ENCODE measurements around the gene TNFSF13. TPM values are rescaled to one million over a fixed set of nuclear protein-coding genes. Genes with fewer than 3 reads are reported as not detected.

The TNFSF13 gene
- total RNA-seq, 1 experiment from 2014 or later: 46.4 TPM

DNA sequence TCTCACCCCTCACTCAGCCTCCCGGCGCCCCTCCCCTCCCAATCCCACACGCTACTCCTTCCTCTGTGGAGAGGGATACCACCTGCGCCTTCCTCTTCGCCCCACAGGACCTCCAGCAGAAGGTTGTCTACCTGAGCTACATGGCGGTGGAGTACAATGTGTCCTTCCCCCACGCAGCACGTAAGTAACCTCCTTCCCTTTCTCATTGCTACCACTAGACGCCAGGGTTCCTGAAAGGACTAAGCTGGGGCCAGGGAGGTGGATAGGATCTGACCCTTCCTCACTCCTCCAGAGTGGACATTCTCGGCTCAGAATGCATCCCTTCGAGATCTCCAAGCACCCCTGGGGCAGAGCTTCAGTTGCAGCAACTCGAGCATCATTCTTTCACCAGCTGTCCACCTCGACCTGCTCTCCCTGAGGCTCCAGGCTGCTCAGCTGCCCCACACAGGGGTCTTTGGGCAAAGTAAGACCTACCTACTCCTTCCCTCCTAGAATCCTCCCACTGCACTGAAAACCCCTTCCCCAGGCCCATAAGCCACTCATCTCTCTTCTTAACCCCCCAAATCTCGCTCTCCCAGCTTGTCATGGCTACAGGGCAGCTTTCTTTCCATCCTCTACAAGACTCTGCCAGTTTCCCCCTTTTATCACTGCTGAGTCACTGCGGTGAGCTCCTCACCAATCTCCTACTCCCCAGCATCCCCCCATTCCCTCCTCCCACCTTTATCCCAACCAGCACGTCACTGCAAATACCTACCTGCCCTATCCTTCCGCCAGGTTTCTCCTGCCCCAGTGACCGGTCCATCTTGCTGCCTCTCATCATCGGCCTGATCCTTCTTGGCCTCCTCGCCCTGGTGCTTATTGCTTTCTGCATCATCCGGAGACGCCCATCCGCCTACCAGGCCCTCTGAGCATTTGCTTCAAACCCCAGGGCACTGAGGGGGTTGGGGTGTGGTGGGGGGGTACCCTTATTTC is 22.3 kb downstream of the TNFSF13 start:
- H3F3A ChIP-seq (ENCODE audit: insufficient read depth, low read depth): peaks cover 40% of the 10 kb centered on the region
- peaks cover 44% of the 10 kb centered on the region for H3K4me1 ChIP-seq (replicated peaks; ENCODE audit: insufficient read depth)
- no peaks in the 10 kb centered on the region for H3K9me2 ChIP-seq (ENCODE audit: insufficient read depth)
- TF ChIP-seq EZH2 (IDR thresholded peaks at IDR 0.05; ENCODE audit: low read depth): no peak
- TF ChIP-seq, protein P1, sequence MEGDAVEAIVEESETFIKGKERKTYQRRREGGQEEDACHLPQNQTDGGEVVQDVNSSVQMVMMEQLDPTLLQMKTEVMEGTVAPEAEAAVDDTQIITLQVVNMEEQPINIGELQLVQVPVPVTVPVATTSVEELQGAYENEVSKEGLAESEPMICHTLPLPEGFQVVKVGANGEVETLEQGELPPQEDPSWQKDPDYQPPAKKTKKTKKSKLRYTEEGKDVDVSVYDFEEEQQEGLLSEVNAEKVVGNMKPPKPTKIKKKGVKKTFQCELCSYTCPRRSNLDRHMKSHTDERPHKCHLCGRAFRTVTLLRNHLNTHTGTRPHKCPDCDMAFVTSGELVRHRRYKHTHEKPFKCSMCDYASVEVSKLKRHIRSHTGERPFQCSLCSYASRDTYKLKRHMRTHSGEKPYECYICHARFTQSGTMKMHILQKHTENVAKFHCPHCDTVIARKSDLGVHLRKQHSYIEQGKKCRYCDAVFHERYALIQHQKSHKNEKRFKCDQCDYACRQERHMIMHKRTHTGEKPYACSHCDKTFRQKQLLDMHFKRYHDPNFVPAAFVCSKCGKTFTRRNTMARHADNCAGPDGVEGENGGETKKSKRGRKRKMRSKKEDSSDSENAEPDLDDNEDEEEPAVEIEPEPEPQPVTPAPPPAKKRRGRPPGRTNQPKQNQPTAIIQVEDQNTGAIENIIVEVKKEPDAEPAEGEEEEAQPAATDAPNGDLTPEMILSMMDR (conservative IDR thresholded peaks at IDR 0.05): no peak
- intact Hi-C loops (cut with micrococcal nuclease; ENCODE audit: unreplicated experiment): loop anchor here (10.0 kb wide), 3 partner anchors 274 to 536 kb away; partner anchors contain the start of genes CHD3, CYB5D1, NAA38 and SLC16A11
- ChIA-PET POLR2A (ENCODE audit: unreplicated experiment) (interaction anchor here (0.6 to 0.7 kb wide), 3 partner anchors 46 to 1808 kb away, joined by 3 to 6 read pairs (median 4); no protein-coding TSS in a partner anchor), CTCF (no interaction called here)
- no peak overlapping the region for H3K4me3 ChIP-seq
- no peak for DNase-seq
- H3K36me3 ChIP-seq (ENCODE audit: low read depth): peaks cover 15% of the 10 kb centered on the region
- H3K9me3 ChIP-seq (ENCODE audit: insufficient read depth, low read depth): no peaks in the 10 kb centered on the region
- H3K27ac ChIP-seq: no peak overlapping the region; the same call in 1 of the 2 replicates
- H2AFZ ChIP-seq: no peak overlapping the region
- BruUV-seq (replicated peaks): no TSS peak
- H3K4me2 ChIP-seq: no peak overlapping the region
- peaks cover 31% of the 10 kb centered on the region for H4K20me1 ChIP-seq (ENCODE audit: insufficient read depth)
- peaks cover 37% of the 10 kb centered on the region for H3K79me2 ChIP-seq (ENCODE audit: low read depth)
- no peaks in the 10 kb centered on the region for H3K27me3 ChIP-seq (ENCODE audit: insufficient read depth, low read depth)

DNA sequence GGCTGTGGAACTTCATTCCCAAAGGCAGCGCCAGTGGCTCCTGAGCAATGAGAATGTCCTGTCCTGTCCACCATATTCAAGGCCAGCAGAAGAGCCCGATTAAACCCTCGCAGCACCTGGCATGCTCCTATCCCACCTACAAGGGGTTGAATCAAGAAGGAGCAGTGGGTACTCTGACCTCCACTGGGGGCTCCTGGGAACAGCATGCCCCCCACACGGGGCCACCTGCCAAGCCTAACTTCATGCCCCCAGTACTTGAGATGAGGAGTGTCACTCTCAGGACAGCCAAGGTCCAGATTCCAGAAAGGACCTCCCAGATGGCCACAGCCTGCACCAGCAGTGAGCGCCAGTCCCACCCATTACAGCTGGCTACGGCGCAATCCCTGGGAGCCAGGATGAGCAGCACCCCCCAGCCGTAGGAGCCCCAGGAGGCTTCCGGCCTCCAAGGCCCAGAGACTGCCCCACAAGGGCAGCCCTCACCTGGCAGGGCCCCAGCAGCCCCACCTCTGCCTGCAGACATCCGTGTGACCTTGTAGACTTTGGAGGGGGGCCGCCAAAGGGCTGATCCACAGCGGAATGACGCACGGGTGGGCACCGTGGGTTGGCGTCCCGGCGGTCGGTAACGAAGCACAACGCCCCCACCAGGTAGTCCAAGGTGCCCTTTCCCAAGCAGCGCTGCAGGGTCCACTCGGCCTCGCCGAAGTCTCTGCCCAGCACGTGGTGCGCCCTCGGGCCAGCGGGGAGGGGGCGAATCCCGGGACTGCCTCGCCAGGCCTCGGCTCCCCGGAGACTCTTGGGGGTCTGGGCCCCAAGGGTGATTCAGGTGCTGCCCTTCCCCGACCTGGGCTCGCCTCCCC is 24.1 kb downstream of the TNFSF13 start:
- Histone ChIP-seq H3K27me3 (ENCODE audit: insufficient read depth, low read depth) (no peaks in the 10 kb centered on the region), H3K27ac (0 out of 2 replicates have a peak overlapping the region, but pooled peaks have one; percentile 87), H3K4me3 (peak overlapping the region; percentile 65; the same call in 1 of the 2 replicates), H4K20me1 (ENCODE audit: insufficient read depth) (peaks cover 14% of the 10 kb centered on the region), H3K4me2 (peak overlapping the region; percentile 88), H3F3A (ENCODE audit: insufficient read depth, low read depth) (peaks cover 32% of the 10 kb centered on the region), H2AFZ (no peak overlapping the region), H3K9me2 (ENCODE audit: insufficient read depth) (no peaks in the 10 kb centered on the region), H3K36me3 (ENCODE audit: low read depth) (peaks cover 4% of the 10 kb centered on the region; the same call in 1 of the 2 replicates), H3K4me1 (replicated peaks; ENCODE audit: insufficient read depth) (peaks cover 43% of the 10 kb centered on the region), H3K79me2 (ENCODE audit: low read depth) (peaks cover 35% of the 10 kb centered on the region), H3K9me3 (ENCODE audit: insufficient read depth, low read depth) (no peaks in the 10 kb centered on the region)
- BruUV-seq (replicated peaks): no TSS peak
- ChIA-PET POLR2A (ENCODE audit: unreplicated experiment) (interaction anchor here (0.6 to 1.4 kb wide), 5 partner anchors 105 to 454 kb away, joined by 3 to 14 read pairs (median 7); partner anchors contain the start of gene TP53), CTCF (interaction anchor here (0.9 kb wide), 1 partner anchor 105 kb away, joined by 3 read pairs; the partner anchor contains the start of genes TP53 and WRAP53)
- TF ChIP-seq, protein P1 (conservative IDR thresholded peaks at IDR 0.05): no peak
- TF ChIP-seq EZH2 (IDR thresholded peaks at IDR 0.05; ENCODE audit: low read depth): no peak
- intact Hi-C loops (cut with micrococcal nuclease; ENCODE audit: unreplicated experiment): loop anchor here (10.0 kb wide), 3 partner anchors 272 to 538 kb away; partner anchors contain the start of genes CHD3, CYB5D1, NAA38 and SLC16A11
- no peak for DNase-seq

Data from PC-9 (cell line).